ENCODE data around the gene CFAP46. TPM values are rescaled to one million over a fixed set of nuclear protein-coding genes. Genes with fewer than 3 reads are reported as not detected.

The CFAP46 gene
- total and polyA plus RNA-seq, 10 of the 15 experiments (the other 5 are each of a cell fraction or from before 2014, with no cell fraction given): 0.01 to 0.18 (median 0.03) TPM; not detected in 7

GRCh38 chr10:132948351-132948750 lies 6.0 kb upstream of the CFAP46 start:
- no peak for FAIRE-seq
- Histone ChIP-seq H3K27me3 (replicated peaks in 1 of 2; ENCODE audit: control insufficient read depth in 2 of 2, insufficient read depth in 2 of 2, low read length in 1 of 2) (no peaks in the 10 kb centered on the region; a peak in 1 of 4 replicates), H2AFZ (ENCODE audit: control insufficient read depth, low read depth, low read length) (no peak overlapping the region), H3K79me2 (ENCODE audit: control insufficient read depth, insufficient read depth, low read length) (no peaks in the 10 kb centered on the region), H3K9ac (ENCODE audit: control insufficient read depth, insufficient read depth, low read length) (no peak overlapping the region), H3K4me1 (ENCODE audit: control insufficient read depth, insufficient read depth, low read length) (no peaks in the 10 kb centered on the region), H3K4me2 (ENCODE audit: control insufficient read depth, insufficient read depth) (no peak overlapping the region), H3K36me3 (ENCODE audit: control insufficient read depth in 2 of 2, insufficient read depth in 2 of 2, low read length in 1 of 2) (no peaks in the 10 kb centered on the region), H3K9me3 (replicated peaks; ENCODE audit: control insufficient read depth, insufficient read depth, low read length) (no peaks in the 10 kb centered on the region), H3K27ac (ENCODE audit: control insufficient read depth, insufficient read depth) (no peak overlapping the region), H4K20me1 (ENCODE audit: control insufficient read depth, insufficient read depth) (no peaks in the 10 kb centered on the region), H3K4me3 (no peak overlapping the region)
- WGBS (ENCODE audit: insufficient coverage, insufficient replicate concordance, low lambda C conversion rate, missing lambda C conversion rate): 31% methylated on average over 10 of the region's 10 CpGs
- ATAC-seq: no peak
- no peak for TF ChIP-seq RAD51 (IDR thresholded peaks at IDR 0.05)
- no peak for TF ChIP-seq MYC (IDR thresholded peaks at IDR 0.05; ENCODE audit: insufficient read depth, insufficient read length, insufficient replicate concordance, low read length, severe bottlenecking)
- TF ChIP-seq, protein P1, sequence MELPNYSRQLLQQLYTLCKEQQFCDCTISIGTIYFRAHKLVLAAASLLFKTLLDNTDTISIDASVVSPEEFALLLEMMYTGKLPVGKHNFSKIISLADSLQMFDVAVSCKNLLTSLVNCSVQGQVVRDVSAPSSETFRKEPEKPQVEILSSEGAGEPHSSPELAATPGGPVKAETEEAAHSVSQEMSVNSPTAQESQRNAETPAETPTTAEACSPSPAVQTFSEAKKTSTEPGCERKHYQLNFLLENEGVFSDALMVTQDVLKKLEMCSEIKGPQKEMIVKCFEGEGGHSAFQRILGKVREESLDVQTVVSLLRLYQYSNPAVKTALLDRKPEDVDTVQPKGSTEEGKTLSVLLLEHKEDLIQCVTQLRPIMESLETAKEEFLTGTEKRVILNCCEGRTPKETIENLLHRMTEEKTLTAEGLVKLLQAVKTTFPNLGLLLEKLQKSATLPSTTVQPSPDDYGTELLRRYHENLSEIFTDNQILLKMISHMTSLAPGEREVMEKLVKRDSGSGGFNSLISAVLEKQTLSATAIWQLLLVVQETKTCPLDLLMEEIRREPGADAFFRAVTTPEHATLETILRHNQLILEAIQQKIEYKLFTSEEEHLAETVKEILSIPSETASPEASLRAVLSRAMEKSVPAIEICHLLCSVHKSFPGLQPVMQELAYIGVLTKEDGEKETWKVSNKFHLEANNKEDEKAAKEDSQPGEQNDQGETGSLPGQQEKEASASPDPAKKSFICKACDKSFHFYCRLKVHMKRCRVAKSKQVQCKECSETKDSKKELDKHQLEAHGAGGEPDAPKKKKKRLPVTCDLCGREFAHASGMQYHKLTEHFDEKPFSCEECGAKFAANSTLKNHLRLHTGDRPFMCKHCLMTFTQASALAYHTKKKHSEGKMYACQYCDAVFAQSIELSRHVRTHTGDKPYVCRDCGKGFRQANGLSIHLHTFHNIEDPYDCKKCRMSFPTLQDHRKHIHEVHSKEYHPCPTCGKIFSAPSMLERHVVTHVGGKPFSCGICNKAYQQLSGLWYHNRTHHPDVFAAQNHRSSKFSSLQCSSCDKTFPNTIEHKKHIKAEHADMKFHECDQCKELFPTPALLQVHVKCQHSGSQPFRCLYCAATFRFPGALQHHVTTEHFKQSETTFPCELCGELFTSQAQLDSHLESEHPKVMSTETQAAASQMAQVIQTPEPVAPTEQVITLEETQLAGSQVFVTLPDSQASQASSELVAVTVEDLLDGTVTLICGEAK (IDR thresholded peaks at IDR 0.05; ENCODE audit: borderline replicate concordance): no peak
- no peak for TF ChIP-seq NRF1 (conservative IDR thresholded peaks at IDR 0.05; ENCODE audit: low read depth, low read length)
- TF ChIP-seq SMC3 (IDR thresholded peaks at IDR 0.05; ENCODE audit: borderline replicate concordance, low read length): no peak
- TF ChIP-seq RB1 (IDR thresholded peaks at IDR 0.05; ENCODE audit: borderline replicate concordance): no peak
- TF ChIP-seq FOXK2 (IDR thresholded peaks at IDR 0.05): no peak
- no peak for TF ChIP-seq TCF12 (IDR thresholded peaks at IDR 0.05; ENCODE audit: low read depth, low read length)
- no peak for TF ChIP-seq ZNF24 (IDR thresholded peaks at IDR 0.05)
- no peak for TF ChIP-seq SMAD1 (IDR thresholded peaks at IDR 0.05; ENCODE audit: low read depth, partially characterized antibody)
- TF ChIP-seq NR2C2 (IDR thresholded peaks at IDR 0.05; ENCODE audit: borderline replicate concordance, control insufficient read depth, insufficient read length, low read depth): no peak
- no peak for TF ChIP-seq POU2F2 (IDR thresholded peaks at IDR 0.05; ENCODE audit: borderline replicate concordance, low read depth, low read length)
- TF ChIP-seq PML (IDR thresholded peaks at IDR 0.05; ENCODE audit: low read length): no peak
- no peak for TF ChIP-seq CBX3 (IDR thresholded peaks at IDR 0.05; ENCODE audit: borderline replicate concordance, low read depth)
- TF ChIP-seq CHD1 (IDR thresholded peaks at IDR 0.05; ENCODE audit: low read depth, low read length): no peak
- DNase-seq (ENCODE audit: low read depth, low spot score): no peak
- RAD21 ChIA-PET (ENCODE audit: unreplicated experiment): no interaction called here
- SMC1A ChIA-PET (ENCODE audit: uncharacterized antibody, unreplicated experiment): no interaction called here
- in situ Hi-C loops (cut with MboI) (no loop called here), intact Hi-C loops (cut with micrococcal nuclease; ENCODE audit: unreplicated experiment) (no loop called here)
- POLR2A ChIA-PET: no interaction called here
- CTCF ChIA-PET: no interaction called here
- BruUV-seq (replicated peaks): no TSS peak
